NCI-H524 (cell line): ENCODE results near the gene ESYT2.

Experiments used
- DNase-seq, 2 experiments: peaks; one replicate each; lab custom pipeline; 2025; lab: John Stamatoyannopoulos, UW

The ESYT2 gene

DNA sequence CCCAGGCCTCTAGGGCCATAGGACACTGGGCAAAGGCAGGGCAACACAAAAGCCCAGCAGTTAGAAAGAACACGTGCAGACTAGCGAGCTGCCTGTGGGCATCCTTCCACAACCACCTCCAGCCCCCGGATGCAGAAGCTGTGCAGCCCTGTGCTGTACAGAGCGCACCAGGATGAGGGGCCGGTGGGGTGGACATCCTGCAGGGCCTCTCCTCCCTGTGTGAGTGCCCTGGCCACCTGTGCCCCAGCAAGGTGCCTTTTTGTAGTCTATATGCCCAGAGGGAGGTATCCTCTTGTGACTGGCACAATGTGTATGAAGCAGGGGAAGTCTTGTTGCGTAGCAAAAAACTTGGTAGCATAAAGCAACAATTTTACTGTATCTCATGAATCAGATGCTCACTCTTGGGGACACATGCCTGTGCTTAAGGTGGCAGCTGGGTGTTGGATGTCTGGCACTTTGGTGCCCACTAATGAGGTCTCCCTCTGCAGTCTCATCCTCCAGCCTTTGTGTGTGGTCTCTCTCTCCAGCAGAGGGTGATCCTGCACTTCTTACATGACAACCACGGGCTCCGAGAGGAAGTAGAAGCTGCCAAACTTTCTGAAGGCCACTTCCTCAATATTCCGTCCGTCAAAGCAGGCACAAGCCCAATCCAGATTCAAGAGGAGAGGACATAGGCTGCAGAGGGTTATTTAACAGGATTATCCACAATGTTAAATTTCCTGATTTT, 133.4 kb downstream of the ESYT2 start:
- DNase-seq = peak; percentile 23 to 58

DNA sequence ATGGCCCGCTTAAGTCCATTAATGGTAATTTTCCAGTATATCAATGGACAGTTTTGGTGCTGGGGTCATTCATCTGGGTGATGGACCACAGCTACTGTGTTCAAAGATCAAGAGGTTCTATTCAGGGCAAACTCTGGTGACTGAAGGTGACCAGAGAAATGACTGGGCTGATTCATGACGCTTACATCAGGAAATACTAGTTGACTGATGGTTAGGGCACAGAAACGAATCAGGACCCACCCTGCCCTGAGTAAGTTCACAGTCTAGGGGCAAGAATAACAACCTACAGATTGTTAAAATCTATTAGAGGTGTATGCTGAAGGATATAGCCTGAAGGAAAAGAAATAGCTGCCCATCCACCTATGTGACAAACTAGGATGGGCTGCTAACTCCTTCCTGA, 134.3 kb downstream of the ESYT2 start:
- DNase-seq = no peak

GRCh38 chr7:158694650-158695049, 134.7 kb downstream of the ESYT2 start:
- no peak for DNase-seq

- DNase-seq = peak in 1 of 2 experiments; percentile 67
These were observed 139.8 kb downstream of the ESYT2 start for GRCh38 chr7:158689488-158689887.

GRCh38 chr7:158687406-158687805, 141.9 kb downstream of the ESYT2 start:
- no peak for DNase-seq

GRCh38 chr7:158685693-158686092, 143.6 kb downstream of the ESYT2 start:
- no peak for DNase-seq

DNA sequence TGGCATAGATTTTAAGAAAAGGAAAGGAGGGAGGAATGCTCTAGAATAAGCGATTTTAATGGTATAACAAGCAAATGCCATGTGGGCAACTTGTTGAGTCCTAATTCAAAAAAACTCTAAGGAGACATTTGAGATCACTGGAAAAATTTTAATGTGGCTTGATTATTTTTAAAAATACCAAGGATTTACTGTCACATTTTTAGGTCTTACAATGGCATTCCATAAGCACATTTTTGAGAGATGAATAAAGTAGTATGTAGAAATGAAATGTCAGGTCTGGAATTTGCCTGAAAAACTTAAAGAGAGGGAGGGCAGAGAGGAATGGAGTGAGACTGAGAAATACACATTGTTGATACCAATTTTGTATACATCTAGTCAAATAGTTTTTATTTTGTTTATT, 145.0 kb downstream of the ESYT2 start:
- DNase-seq = no peak

DNA sequence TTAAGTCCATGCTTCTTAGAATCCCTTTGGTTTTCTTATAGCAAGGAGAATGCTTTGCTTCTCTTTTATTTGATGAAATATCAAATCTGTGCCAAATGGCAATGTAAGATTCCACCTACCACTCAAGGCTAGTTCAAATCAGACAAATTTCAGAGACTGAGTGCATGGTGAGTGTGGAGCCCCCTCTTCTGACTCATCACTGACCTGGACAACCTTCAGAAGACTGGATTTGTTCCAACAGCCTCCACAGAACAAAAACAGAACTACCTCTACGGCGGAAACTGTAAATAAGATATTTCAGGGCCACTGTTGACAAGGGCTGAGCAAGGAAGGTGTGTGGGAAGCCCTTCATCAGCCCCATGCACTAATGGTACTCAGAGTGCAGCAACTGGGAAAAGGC, 145.8 kb downstream of the ESYT2 start:
- no peak for DNase-seq

- DNase-seq = peak in 1 of 2 experiments; percentile 12
These were observed 146.9 kb downstream of the ESYT2 start for GRCh38 chr7:158682456-158682855.
